Retina (tissue), 1 donor: ENCODE results near the gene ENDOG.
"Not testable (repeated sequence)": the region's sequence is repeated elsewhere in the genome, so short reads cannot be mapped to it uniquely, and the experiment has no call there.

Experiments
- DNase-seq: peaks from one replicate; pipeline ENCODE4 v3.0.0-alpha.2; 2016

ENDOG gene

GRCh38 chr9:128818099-128818838 lies at the start of gene ENDOG:
ENDOG (plus strand) TSS chr9:128818500; CDS start chr9:128818685, 185 bp downstream.
- DNase-seq: peak; percentile 97

DNA sequence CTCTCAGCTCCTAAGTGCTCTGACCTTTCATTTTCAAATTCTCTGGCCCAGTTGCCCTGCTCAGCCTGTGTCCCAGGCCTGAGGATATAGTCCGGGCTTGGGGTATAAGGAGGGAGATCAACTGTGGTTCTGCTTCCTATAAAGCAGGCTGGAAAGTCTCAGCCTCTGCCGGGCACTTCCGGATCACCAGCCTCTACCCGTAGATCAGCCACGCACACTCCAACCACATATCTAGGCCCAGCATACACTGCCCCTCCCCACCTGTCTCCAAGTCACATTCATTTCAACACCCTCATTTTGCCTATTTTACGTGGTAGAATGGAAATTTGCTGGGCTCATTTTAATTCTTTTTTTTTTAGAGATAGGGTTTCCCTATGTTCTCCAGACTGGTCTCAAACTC lies 49.7 kb upstream of the ENDOG start:
- no peak for DNase-seq

DNA sequence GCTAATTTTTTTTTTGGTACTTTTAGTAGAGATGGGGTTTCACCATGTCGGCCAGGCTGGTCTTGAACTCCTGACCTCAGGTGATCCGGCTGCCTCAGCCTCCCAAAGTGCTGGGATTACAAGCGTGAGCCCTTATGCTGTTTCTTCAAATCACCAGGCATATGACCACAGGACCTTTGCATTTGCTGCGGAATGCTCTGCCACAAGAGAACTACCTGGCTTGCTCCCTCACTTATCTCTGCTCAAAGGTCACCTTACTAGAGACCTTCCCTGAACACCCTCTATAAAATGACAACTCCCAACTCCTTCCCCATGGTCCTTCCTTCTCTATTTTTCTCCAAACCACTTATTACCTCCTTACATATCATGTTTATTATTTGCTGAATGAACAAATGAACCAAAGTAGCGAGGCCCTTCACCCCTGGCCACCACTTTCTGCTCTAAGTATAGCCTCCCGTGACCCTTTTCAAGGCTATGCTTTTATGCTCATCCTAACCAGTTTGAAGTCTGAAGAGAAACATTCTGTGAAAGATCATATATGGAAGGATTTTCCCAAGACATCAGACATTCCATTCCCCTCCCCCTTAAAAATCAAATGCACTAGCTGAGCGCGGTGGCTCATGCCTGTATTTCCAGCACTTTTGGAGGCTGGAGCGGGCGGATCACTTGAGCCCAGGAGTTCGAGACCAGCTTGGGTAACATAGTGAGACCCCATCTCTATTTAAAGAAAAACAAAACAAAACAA lies 47.8 kb upstream of the ENDOG start:
- no peak for DNase-seq

DNA sequence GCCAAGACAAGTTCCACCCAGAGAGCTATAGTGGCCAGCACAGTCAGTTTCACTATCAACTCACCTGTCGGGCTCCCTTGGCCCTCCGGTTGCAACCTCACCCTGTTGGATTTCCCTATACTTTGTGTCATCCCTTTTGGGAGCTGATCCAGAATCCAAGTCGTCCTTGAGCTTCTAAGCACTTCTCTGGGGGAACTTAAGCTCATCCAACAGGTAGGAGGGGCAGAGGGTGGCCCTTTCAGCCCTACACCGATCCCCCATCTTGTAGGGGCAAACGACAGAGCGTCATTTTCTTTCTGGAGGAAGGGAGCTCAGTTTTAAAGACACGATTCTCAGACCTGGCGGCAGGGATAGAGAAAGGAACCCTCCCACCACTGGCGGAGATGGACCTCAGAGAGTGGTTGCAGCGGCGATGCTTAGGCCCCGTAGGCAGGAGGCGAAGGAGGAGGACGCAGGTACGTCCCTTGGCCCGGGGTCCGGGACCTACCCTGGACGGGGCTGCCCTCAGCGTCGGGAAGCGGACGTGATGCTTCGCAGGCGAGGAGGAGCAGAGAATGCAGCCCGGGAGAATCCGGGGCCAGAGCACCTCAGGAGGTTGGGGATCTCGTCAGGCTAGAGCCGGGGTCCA lies 47.1 kb upstream of the ENDOG start:
- no peak for DNase-seq

- DNase-seq: peak; percentile 97
Observed at GRCh38 chr9:128771745-128772519, 46.4 kb upstream of the ENDOG start, which contains the start of gene ZER1. ZER1 (minus strand) TSS chr9:128771927; CDS start chr9:128755565, 16,362 bp downstream.

GRCh38 chr9:128773049-128773448 lies 45.3 kb upstream of the ENDOG start:
- DNase-seq: no peak

- no peak for DNase-seq
Observed at GRCh38 chr9:128774804-128775203, 43.5 kb upstream of the ENDOG start.

DNA sequence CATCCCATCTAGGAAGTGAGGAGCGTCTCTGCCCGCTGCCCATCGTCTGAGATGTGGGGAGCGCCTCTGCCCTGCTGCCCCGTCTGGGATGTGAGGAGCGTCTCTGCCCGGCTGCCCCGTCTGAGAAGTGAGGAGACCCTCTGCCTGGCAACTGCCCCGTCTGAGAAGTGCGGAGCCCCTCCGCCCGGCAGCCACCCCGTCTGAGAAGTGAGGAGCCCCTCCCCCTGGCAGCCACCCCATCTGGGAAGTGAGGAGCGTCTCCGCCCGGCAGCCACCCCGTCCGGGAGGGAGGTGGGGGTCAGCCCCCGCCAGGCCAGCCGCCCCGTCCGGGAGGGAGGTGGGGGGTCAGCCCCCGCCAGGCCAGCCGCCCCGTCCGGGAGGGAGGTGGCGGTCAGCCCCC lies 38.2 kb upstream of the ENDOG start:
- not testable (repeated sequence) for DNase-seq

- no peak for DNase-seq
Observed at GRCh38 chr9:128781187-128782070, 36.9 kb upstream of the ENDOG start.

DNA sequence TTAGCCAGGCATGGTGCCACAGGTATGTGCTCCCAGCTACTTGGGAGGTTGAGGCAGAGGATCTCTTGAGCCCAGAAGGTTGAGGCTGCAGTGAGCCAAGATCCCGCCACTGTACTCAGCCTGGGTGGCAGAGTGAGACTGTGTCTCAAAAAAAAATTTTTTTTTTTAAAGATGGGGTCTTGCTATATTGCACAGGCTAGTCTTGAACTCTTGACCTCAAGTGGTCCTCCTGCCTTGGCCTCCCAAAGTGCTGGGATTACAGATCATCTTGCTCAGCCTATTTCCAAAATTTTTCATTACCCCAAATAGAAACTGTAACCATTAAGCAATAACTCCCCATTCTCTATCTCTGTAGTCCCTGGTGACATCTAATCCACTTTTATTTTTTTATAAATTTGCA lies 35.6 kb upstream of the ENDOG start:
- no peak for DNase-seq

- DNase-seq: no peak
Observed at GRCh38 chr9:128785427-128785826, 32.9 kb upstream of the ENDOG start.

GRCh38 chr9:128786681-128787601 lies 31.4 kb upstream of the ENDOG start, which contains the start of gene TBC1D13:
TBC1D13 (plus strand) TSS chr9:128787253; CDS start chr9:128787354, 101 bp downstream.
- DNase-seq: peak; percentile 91

DNA sequence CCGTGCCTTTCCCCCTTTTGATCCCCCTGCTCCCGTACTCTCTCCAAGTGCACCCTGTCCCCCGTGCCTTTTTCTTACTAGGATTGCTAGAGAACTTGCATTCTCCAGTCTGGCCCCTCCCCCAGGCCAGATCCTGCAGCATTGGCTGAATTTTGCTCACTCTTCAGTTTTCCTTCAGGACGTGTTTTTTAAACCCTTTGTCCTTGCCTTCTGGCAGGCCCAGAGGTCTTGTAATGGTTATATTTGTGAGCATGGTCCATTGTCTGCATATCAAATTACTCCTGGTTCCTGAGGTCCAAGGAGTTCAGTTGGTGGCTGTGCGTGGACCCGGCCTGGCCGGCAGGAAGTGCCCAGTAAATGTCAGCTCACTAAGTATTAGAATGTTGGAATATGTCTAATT lies 30.6 kb upstream of the ENDOG start:
- no peak for DNase-seq

GRCh38 chr9:128788445-128788844 lies 29.9 kb upstream of the ENDOG start:
- DNase-seq: no peak

- DNase-seq: no peak
Observed at GRCh38 chr9:128790536-128790935, 27.8 kb upstream of the ENDOG start.

DNA sequence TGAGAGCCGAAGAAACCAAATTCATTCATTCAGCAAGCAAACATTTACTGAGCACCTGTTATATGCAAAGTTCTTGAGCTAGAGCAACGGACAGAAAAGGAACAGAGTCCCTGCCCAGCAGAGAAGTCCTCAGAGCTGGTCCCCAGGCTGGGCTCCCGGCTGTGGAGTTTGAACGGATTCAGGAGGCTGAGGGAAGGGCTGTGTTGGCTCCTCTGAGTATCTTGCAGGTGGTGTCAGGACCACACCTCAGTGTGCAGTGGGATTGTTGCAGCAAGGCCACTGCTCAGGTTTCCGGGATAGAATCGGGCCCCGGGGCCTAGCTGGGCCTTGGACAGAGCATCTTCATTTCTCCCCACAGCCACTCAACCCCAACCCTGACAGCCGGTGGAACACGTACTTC lies 26.2 kb upstream of the ENDOG start:
- DNase-seq: no peak

- DNase-seq: no peak
Observed at GRCh38 chr9:128792978-128793686, 25.2 kb upstream of the ENDOG start.

- not testable (repeated sequence) for DNase-seq
Observed at GRCh38 chr9:128794961-128795360, 23.3 kb upstream of the ENDOG start.

- no peak for DNase-seq
Observed at GRCh38 chr9:128798896-128799295, 19.4 kb upstream of the ENDOG start.

GRCh38 chr9:128800061-128800460 lies 18.2 kb upstream of the ENDOG start:
- DNase-seq: no peak
